ENCODE results near the gene FOXC2.

FOXC2 gene

GRCh38 chr16:86608301-86608747 is 41.7 kb downstream of the FOXC2 start:
- Histone ChIP-seq H3K4me1 (ENCODE audit: control extremely low read depth in 1 of 4, control insufficient read depth in 4 of 4, insufficient read depth in 4 of 4, low read length in 3 of 4) (peaks cover 0 to 5% (median 2%) of the 10 kb centered on the region in 4 experiments), H3K4me3 (ENCODE audit: control insufficient read depth in 1 of 7, extremely low read depth in 1 of 7, insufficient read depth in 4 of 7, low read depth in 2 of 7, low read length in 6 of 7) (no peak overlapping the region), H3K27me3 (replicated peaks in 2 of 5; ENCODE audit: control insufficient read depth in 4 of 5, insufficient read depth in 5 of 5, low read length in 4 of 5) (peaks cover 0 to 10% (median 0%) of the 10 kb centered on the region in 5 experiments), H3K9me3 (ENCODE audit: control extremely low read depth in 1 of 5, control insufficient read depth in 4 of 5, insufficient read depth in 2 of 5, low read depth in 1 of 5, low read length in 4 of 5) (peaks cover 0 to 1% (median 0%) of the 10 kb centered on the region in 5 experiments), H3K36me3 (ENCODE audit: control insufficient read depth in 4 of 4, insufficient read depth in 4 of 4, low read length in 3 of 4) (no peaks in the 10 kb centered on the region), H3K27ac (ENCODE audit: insufficient read depth in 1 of 2, low read depth in 1 of 2, low read length in 2 of 2, poor library complexity in 1 of 2, severe bottlenecking in 2 of 2) (no peak overlapping the region)
- CTCF ChIA-PET, result no interaction called here
- no peak for DNase-seq
- POLR2A ChIA-PET, result no interaction called here
- 100% methylated on average over 2 of the region's 2 CpGs for WGBS (ENCODE audit: insufficient coverage)

- Histone ChIP-seq H3K36me3 (ENCODE audit: control insufficient read depth in 4 of 4, insufficient read depth in 4 of 4, low read length in 3 of 4) (no peaks in the 10 kb centered on the region), H3K4me3 (ENCODE audit: control insufficient read depth in 1 of 7, extremely low read depth in 1 of 7, insufficient read depth in 4 of 7, low read depth in 2 of 7, low read length in 6 of 7) (no peak overlapping the region), H3K27ac (ENCODE audit: insufficient read depth in 1 of 2, low read depth in 1 of 2, low read length in 2 of 2, poor library complexity in 1 of 2, severe bottlenecking in 2 of 2) (no peak overlapping the region), H3K27me3 (replicated peaks in 2 of 5; ENCODE audit: control insufficient read depth in 4 of 5, insufficient read depth in 5 of 5, low read length in 4 of 5) (peaks cover 0 to 10% (median 0%) of the 10 kb centered on the region in 5 experiments), H3K4me1 (ENCODE audit: control extremely low read depth in 1 of 4, control insufficient read depth in 4 of 4, insufficient read depth in 4 of 4, low read length in 3 of 4) (peaks cover 0 to 5% (median 2%) of the 10 kb centered on the region in 4 experiments), H3K9me3 (ENCODE audit: control extremely low read depth in 1 of 5, control insufficient read depth in 4 of 5, insufficient read depth in 2 of 5, low read depth in 1 of 5, low read length in 4 of 5) (peaks cover 0 to 1% (median 0%) of the 10 kb centered on the region in 5 experiments)
- POLR2A ChIA-PET, result no interaction called here
- DNase-seq, result no peak
- WGBS (ENCODE audit: insufficient coverage), result 96% methylated on average over 5 of the region's 6 CpGs
- CTCF ChIA-PET, result no interaction called here
These were observed 42.5 kb downstream of the FOXC2 start for GRCh38 chr16:86609115-86609514.

GRCh38 chr16:86609661-86610060 is 43.0 kb downstream of the FOXC2 start:
- Histone ChIP-seq H3K27ac (ENCODE audit: insufficient read depth in 1 of 2, low read depth in 1 of 2, low read length in 2 of 2, poor library complexity in 1 of 2, severe bottlenecking in 2 of 2) (no peak overlapping the region), H3K4me3 (ENCODE audit: control insufficient read depth in 1 of 7, extremely low read depth in 1 of 7, insufficient read depth in 4 of 7, low read depth in 2 of 7, low read length in 6 of 7) (no peak overlapping the region)

GRCh38 chr16:86610779-86611524 is 44.3 kb downstream of the FOXC2 start:
- ChIA-PET POLR2A (no interaction called here), CTCF (no interaction called here)
- no peaks in the 10 kb centered on the region for H3K36me3 ChIP-seq (ENCODE audit: control insufficient read depth in 4 of 4, insufficient read depth in 4 of 4, low read length in 3 of 4)
- H3K9me3 ChIP-seq (ENCODE audit: control extremely low read depth in 1 of 5, control insufficient read depth in 4 of 5, insufficient read depth in 2 of 5, low read depth in 1 of 5, low read length in 4 of 5), result peaks cover 0 to 1% (median 0%) of the 10 kb centered on the region in 5 experiments
- no peaks in the 10 kb centered on the region for H3K4me1 ChIP-seq (ENCODE audit: control extremely low read depth in 1 of 4, control insufficient read depth in 4 of 4, insufficient read depth in 4 of 4, low read length in 3 of 4)
- 89% methylated on average over 13 of the region's 18 CpGs for WGBS (ENCODE audit: insufficient coverage)
- H3K4me3 ChIP-seq (ENCODE audit: control insufficient read depth in 1 of 7, extremely low read depth in 1 of 7, insufficient read depth in 4 of 7, low read depth in 2 of 7, low read length in 6 of 7), result no peak overlapping the region
- no peak overlapping the region for H3K27ac ChIP-seq (ENCODE audit: insufficient read depth in 1 of 2, low read depth in 1 of 2, low read length in 2 of 2, poor library complexity in 1 of 2, severe bottlenecking in 2 of 2)
- peaks cover 0 to 10% (median 0%) of the 10 kb centered on the region in 5 experiments for H3K27me3 ChIP-seq (replicated peaks in 2 of 5; ENCODE audit: control insufficient read depth in 4 of 5, insufficient read depth in 5 of 5, low read length in 4 of 5)
- DNase-seq, result no peak

More at GRCh38 chr16:86609661-86610060, 43.0 kb downstream of the FOXC2 start:
- ChIA-PET CTCF (no interaction called here), POLR2A (no interaction called here)
- DNase-seq, result no peak
- Histone ChIP-seq H3K36me3 (ENCODE audit: control insufficient read depth in 4 of 4, insufficient read depth in 4 of 4, low read length in 3 of 4) (no peaks in the 10 kb centered on the region), H3K27me3 (replicated peaks in 2 of 5; ENCODE audit: control insufficient read depth in 4 of 5, insufficient read depth in 5 of 5, low read length in 4 of 5) (peaks cover 0 to 10% (median 0%) of the 10 kb centered on the region in 5 experiments), H3K9me3 (ENCODE audit: control extremely low read depth in 1 of 5, control insufficient read depth in 4 of 5, insufficient read depth in 2 of 5, low read depth in 1 of 5, low read length in 4 of 5) (peaks cover 0 to 1% (median 0%) of the 10 kb centered on the region in 5 experiments), H3K4me1 (ENCODE audit: control extremely low read depth in 1 of 4, control insufficient read depth in 4 of 4, insufficient read depth in 4 of 4, low read length in 3 of 4) (peaks cover 0 to 5% (median 2%) of the 10 kb centered on the region in 4 experiments)
- 97% methylated on average over 8 of the region's 10 CpGs for WGBS (ENCODE audit: insufficient coverage)

DNA sequence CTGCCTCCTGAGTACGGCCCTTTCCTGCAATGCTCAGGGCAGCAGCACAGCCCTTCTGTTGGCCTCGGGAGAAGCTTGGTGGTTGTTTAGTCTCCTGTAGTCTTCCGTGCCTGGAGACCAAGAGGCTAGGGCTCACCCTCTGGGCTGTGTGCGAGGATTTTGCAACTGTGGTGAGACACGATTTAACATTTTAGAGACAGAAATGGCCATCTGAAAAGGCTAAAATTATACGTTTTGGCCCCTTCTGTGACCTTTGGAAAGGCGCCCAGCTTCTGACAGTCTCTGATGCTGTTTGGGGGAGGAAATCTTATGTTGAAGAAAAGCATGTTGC is 44.9 kb downstream of the FOXC2 start:
- no peak overlapping the region for H3K27ac ChIP-seq (ENCODE audit: insufficient read depth in 1 of 2, low read depth in 1 of 2, low read length in 2 of 2, poor library complexity in 1 of 2, severe bottlenecking in 2 of 2)
- H3K9me3 ChIP-seq (ENCODE audit: control extremely low read depth in 1 of 5, control insufficient read depth in 4 of 5, insufficient read depth in 2 of 5, low read depth in 1 of 5, low read length in 4 of 5), result peaks cover 0 to 1% (median 0%) of the 10 kb centered on the region in 5 experiments
- CTCF ChIA-PET, result no interaction called here
- H3K36me3 ChIP-seq (ENCODE audit: control insufficient read depth in 4 of 4, insufficient read depth in 4 of 4, low read length in 3 of 4), result no peaks in the 10 kb centered on the region
- no peak for DNase-seq
- POLR2A ChIA-PET, result no interaction called here
- H3K4me1 ChIP-seq (ENCODE audit: control extremely low read depth in 1 of 4, control insufficient read depth in 4 of 4, insufficient read depth in 4 of 4, low read length in 3 of 4), result no peaks in the 10 kb centered on the region
- 97% methylated on average over 6 of the region's 7 CpGs for WGBS (ENCODE audit: insufficient coverage)
- peaks cover 0 to 10% (median 0%) of the 10 kb centered on the region in 5 experiments for H3K27me3 ChIP-seq (replicated peaks in 2 of 5; ENCODE audit: control insufficient read depth in 4 of 5, insufficient read depth in 5 of 5, low read length in 4 of 5)
- H3K4me3 ChIP-seq (ENCODE audit: control insufficient read depth in 1 of 7, extremely low read depth in 1 of 7, insufficient read depth in 4 of 7, low read depth in 2 of 7, low read length in 6 of 7), result no peak overlapping the region

GRCh38 chr16:86611941-86612340 is 45.3 kb downstream of the FOXC2 start:
- no peaks in the 10 kb centered on the region for H3K36me3 ChIP-seq (ENCODE audit: control insufficient read depth in 4 of 4, insufficient read depth in 4 of 4, low read length in 3 of 4)
- H3K4me3 ChIP-seq (ENCODE audit: control insufficient read depth in 1 of 7, extremely low read depth in 1 of 7, insufficient read depth in 4 of 7, low read depth in 2 of 7, low read length in 6 of 7), result no peak overlapping the region
- ChIA-PET POLR2A (no interaction called here), CTCF (no interaction called here)
- DNase-seq, result no peak
- H3K4me1 ChIP-seq (ENCODE audit: control extremely low read depth in 1 of 4, control insufficient read depth in 4 of 4, insufficient read depth in 4 of 4, low read length in 3 of 4), result no peaks in the 10 kb centered on the region
- H3K27ac ChIP-seq (ENCODE audit: insufficient read depth in 1 of 2, low read depth in 1 of 2, low read length in 2 of 2, poor library complexity in 1 of 2, severe bottlenecking in 2 of 2), result no peak overlapping the region
- peaks cover 0 to 10% (median 0%) of the 10 kb centered on the region in 5 experiments for H3K27me3 ChIP-seq (replicated peaks in 2 of 5; ENCODE audit: control insufficient read depth in 4 of 5, insufficient read depth in 5 of 5, low read length in 4 of 5)
- WGBS (ENCODE audit: insufficient coverage), result 92% methylated on average over 2 of the region's 3 CpGs
- no peaks in the 10 kb centered on the region for H3K9me3 ChIP-seq (ENCODE audit: control extremely low read depth in 1 of 5, control insufficient read depth in 4 of 5, insufficient read depth in 2 of 5, low read depth in 1 of 5, low read length in 4 of 5)

DNA sequence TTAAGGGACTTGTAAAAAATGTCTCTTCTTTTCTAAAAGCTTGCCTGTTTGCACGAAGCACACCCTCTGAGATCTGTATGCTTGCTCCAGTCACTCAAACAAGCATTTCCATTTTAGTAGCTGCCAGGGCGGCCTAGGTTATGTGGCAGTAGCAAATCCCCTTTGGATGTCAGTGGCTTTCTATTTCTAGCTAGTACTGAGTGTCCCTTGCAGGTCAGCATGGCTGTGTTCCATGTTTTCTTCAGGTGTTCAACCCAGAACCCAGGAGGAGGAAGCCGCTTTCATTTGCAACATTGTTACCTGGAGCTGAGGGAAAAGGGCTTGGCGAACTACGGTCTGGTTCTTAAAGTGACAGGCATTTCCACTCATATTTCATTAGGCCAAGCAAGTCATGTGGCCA is 48.1 kb downstream of the FOXC2 start:
- ChIA-PET POLR2A (no interaction called here), CTCF (no interaction called here)
- Histone ChIP-seq H3K27ac (ENCODE audit: insufficient read depth in 1 of 2, low read depth in 1 of 2, low read length in 2 of 2, poor library complexity in 1 of 2, severe bottlenecking in 2 of 2) (no peak overlapping the region), H3K9me3 (ENCODE audit: control extremely low read depth in 1 of 5, control insufficient read depth in 4 of 5, insufficient read depth in 2 of 5, low read depth in 1 of 5, low read length in 4 of 5) (no peaks in the 10 kb centered on the region), H3K36me3 (ENCODE audit: control insufficient read depth in 4 of 4, insufficient read depth in 4 of 4, low read length in 3 of 4) (no peaks in the 10 kb centered on the region), H3K27me3 (replicated peaks in 2 of 5; ENCODE audit: control insufficient read depth in 4 of 5, insufficient read depth in 5 of 5, low read length in 4 of 5) (peaks cover 0 to 10% (median 0%) of the 10 kb centered on the region in 5 experiments), H3K4me1 (ENCODE audit: control extremely low read depth in 1 of 4, control insufficient read depth in 4 of 4, insufficient read depth in 4 of 4, low read length in 3 of 4) (no peaks in the 10 kb centered on the region), H3K4me3 (ENCODE audit: control insufficient read depth in 1 of 7, extremely low read depth in 1 of 7, insufficient read depth in 4 of 7, low read depth in 2 of 7, low read length in 6 of 7) (no peak overlapping the region)
- whole genome bisulfite sequencing (ENCODE audit: insufficient coverage), result 83% methylated on average over 2 of the region's 5 CpGs
- DNase-seq, result no peak
